ENCODE results near the gene CHST12.
"Not testable (repeated sequence)": the region's sequence is repeated elsewhere in the genome, so short reads cannot be mapped to it uniquely, and the experiment has no call there.

Gene CHST12

GRCh38 chr7:2437537-2438148, 34.2 kb downstream of the CHST12 start:
- DNase-seq, result no peak

- DNase-seq, result no peak
Measured at GRCh38 chr7:2438186-2438585, 34.8 kb downstream of the CHST12 start.

DNA sequence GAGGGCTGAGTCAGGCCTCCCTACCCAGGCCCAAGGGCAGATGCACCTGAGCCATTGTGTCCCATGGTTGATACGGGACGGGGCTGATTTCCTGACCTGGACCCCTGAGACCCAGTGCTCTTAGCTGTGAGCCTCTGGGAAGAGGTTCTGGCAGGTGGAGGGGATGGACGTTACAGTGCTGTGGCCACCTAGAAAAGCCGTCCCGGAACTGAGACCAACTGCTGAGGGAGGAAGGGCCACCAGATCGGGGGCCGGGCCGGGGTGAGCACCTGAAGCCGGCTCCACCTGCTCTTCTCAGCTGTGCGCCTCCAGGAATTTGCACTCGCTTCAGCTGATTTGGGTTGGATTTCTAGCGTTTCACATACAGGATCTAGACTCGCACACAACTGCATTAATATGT, 35.4 kb downstream of the CHST12 start:
- no peak for DNase-seq

DNA sequence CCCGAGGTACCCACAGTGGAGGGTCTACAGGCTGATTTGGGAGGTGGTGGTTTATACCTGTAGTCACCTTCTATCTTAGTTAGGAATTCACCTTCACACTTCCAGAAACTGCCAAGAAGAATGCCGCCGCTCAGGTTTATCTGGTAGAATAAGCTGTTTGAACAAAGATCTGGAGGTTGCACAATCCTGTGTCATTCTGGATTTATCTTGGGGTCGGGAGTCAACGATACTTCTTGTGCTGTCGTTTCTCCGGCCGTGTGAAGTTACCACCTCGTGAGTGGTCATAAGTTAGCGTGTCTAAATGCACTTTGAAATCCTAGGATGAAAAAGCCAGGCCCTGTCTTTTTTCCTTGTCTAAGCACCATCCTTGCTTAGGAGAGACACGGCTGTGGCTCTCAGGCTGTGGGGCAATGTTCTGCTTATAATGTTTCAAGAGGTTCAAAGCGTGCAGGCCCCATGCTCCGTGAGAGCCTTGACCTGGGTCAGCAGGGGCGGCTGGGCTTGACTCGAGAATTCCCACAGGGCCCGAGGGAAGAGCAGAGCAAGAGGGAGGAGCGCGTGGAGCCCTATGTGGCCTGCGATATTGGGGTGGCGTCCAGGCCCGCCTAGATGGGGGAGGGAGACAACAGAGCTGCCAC, 37.3 kb downstream of the CHST12 start:
- DNase-seq, result no peak

GRCh38 chr7:2441430-2442058, 38.1 kb downstream of the CHST12 start:
- DNase-seq, result no peak

DNA sequence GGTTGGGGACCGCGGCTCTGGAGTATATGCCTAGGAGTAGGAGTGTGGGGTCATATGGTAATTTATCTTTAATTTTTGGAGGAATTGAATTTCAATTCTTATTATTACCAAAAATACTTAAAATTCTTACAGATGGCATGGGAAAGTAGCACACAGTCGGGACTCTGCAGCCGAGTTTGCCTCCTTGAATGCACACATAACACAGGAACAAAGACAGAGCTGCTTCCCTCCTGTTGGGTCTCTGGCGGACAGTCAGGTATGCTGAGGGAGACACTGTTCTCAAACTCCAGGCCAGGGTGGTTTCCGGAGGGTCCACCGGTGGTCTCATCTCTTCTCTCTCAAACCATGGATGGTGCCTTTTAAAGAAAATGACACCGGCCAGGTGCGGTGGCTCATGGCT, 40.1 kb downstream of the CHST12 start:
- no peak for DNase-seq

- DNase-seq, result peak; percentile 12
Measured at GRCh38 chr7:2444476-2444875, 41.1 kb downstream of the CHST12 start.

GRCh38 chr7:2445047-2445446, 41.6 kb downstream of the CHST12 start:
- DNase-seq, result no peak

DNA sequence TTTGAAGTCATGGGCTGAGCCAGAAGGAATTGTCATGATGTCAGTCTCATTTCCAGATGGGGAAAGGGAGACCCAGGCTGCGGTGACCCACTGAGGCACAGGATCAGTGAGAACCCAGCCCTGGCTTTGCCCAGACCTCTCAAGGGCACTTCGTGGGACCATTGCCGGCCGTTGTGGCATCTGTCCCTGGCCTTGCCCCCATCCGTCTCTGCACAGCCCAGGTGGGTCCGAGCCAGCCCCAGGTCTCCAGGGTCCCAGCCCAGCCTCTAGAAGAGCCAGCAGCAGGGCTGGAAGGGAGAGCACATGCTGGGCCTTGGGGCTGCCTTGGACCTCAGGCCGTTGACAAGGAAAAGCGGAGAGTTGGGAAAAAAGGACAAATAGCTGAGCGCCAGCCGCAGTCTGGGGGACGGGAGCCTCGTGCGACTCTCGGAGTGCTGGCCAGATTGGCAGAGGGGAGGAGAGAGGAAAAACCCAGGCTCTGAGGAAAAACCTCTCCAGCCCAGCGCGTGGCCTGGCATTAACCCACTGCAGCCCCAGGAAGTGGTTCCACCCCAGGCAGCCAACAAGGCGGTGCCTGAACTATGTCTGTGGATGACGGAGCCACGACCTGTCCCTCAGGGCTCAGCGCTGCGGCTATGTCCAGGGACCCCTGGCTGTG, 42.6 kb downstream of the CHST12 start:
- no peak for DNase-seq

DNA sequence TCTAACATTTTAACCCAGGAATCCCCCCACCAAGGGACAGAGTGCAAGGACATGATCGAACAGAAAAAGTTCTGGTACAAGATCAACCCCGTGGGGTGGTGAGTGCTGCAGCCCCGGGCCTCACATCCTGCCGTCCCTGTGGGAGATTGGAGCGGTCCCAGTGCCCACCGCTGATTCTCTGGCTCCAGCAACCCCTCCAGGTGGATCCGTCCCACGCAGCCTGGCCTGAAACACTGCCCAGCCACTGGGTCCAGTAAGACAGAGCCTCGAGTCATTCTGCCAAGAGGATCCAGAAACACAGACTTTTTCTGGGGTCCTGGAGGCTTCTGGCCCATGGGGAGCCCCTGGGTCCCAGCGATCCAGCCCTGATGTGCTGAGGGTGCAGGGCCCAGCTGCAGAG, 43.3 kb downstream of the CHST12 start:
- DNase-seq, result no peak

GRCh38 chr7:2450198-2451107, 47.0 kb downstream of the CHST12 start:
- no peak for DNase-seq

- DNase-seq, result peak; percentile 67
Measured at GRCh38 chr7:2451171-2452073, 48.0 kb downstream of the CHST12 start.

GRCh38 chr7:2452074-2452507, 48.7 kb downstream of the CHST12 start:
- DNase-seq, result no peak

DNA sequence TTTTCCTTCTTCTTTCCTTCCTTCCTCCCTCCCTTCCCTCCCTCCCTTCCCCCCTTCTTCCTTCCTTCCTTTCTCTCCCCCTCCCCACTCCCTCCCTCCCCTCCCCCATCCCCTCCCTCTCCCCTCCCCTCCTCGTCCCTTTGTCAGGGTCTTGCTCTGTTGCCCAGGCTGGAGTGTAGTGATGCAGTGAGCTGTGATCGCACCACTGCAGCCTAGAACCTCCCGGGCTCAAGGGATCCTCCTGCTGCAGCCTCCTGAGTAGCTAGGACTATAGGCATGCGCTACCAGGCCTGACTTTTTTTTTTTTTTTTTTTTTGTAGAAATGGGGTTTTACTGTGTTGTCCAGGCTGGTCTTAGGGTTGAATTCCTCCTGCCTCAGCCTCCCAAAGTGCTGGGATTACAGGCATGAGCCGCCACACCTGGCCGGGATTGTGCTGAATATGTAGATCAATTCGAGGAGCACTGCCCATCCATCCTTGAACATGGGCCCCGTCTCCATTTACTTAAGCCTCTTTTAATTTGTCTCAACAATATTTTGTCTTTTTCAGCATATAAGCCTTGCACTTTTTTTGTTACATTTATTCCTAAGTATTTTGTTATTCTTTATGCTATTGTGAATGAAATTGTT, 49.3 kb downstream of the CHST12 start:
- no peak for DNase-seq

- DNase-seq, result not testable (repeated sequence)
Measured at GRCh38 chr7:2453849-2454248, 50.4 kb downstream of the CHST12 start.

GRCh38 chr7:2459674-2460073, 56.3 kb downstream of the CHST12 start:
- no peak for DNase-seq

- no peak for DNase-seq
Measured at GRCh38 chr7:2460188-2460587, 56.8 kb downstream of the CHST12 start.

DNA sequence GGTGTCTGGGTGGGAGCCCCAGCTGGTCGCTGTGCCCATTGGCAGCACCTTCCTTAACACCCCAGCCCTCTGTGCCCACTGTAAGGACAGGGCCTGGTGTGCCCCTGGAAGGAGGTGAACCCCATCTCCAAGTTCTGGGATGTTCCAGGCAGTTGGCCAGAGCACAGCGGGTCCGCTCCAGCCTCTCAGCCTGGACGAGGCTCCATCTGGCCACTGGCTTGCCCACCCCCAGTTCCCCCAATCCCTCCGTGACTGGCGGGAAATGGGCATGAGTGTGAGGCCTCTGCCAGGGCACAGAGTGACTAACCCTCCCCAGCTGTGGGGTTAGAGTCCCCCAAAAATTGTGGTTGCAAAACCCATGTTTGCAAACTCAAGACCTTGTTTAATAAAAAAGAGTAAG, 57.2 kb downstream of the CHST12 start:
- no peak for DNase-seq

GRCh38 chr7:2461268-2462026, 58.0 kb downstream of the CHST12 start:
- no peak for DNase-seq

DNA sequence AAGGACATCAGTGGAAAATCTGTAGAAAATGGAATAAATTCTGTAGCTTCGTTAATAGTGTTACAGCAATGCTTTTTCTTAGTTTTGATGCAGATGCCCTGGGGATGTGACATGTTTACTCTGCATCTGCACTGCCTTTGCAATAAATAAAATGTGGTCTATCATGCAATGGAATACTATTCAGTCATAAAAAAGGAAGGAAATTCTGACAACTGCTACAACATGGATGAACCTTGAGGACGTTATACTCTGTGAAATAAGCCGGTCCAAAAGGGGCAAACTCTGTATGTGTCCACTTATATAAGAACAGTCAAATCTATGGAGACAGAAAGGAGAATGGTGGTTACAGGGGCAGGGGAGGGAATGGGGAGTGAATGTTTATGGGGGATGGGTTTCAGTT, 59.3 kb downstream of the CHST12 start:
- no peak for DNase-seq

- no peak for DNase-seq
Measured at GRCh38 chr7:2465928-2466327, 62.5 kb downstream of the CHST12 start.
